ENCODE results near the gene TCEANC2. TPM values are rescaled to one million over a fixed set of nuclear protein-coding genes. Genes with fewer than 3 reads are reported as not detected.

The TCEANC2 gene
- total and polyA plus RNA-seq, 2 experiments from 2014 or later, result 6.0 to 6.3 TPM

DNA sequence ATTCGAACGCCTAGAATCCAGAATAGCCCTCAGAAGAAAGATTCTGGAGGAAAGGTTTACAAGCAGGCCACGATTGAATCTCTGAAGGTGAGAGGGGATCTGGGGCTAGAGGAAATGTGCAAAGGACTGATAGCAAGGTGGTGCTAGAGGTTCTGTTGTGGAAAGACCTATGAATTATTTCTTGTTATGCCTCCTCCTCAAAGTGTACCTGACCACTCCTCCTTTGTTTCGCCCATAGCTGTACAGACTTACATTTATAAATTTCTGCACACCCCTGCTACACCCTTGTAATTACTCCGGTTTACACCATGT is 986 bp downstream of the TCEANC2 start (continued):
- TF ChIP-seq, protein P1, sequence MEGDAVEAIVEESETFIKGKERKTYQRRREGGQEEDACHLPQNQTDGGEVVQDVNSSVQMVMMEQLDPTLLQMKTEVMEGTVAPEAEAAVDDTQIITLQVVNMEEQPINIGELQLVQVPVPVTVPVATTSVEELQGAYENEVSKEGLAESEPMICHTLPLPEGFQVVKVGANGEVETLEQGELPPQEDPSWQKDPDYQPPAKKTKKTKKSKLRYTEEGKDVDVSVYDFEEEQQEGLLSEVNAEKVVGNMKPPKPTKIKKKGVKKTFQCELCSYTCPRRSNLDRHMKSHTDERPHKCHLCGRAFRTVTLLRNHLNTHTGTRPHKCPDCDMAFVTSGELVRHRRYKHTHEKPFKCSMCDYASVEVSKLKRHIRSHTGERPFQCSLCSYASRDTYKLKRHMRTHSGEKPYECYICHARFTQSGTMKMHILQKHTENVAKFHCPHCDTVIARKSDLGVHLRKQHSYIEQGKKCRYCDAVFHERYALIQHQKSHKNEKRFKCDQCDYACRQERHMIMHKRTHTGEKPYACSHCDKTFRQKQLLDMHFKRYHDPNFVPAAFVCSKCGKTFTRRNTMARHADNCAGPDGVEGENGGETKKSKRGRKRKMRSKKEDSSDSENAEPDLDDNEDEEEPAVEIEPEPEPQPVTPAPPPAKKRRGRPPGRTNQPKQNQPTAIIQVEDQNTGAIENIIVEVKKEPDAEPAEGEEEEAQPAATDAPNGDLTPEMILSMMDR (conservative IDR thresholded peaks at IDR 0.05; ENCODE audit: low read depth in 2 of 2), result no peak

GRCh38 chr1:54064299-54064698 is 10.9 kb downstream of the TCEANC2 start:
- Mint-ChIP-seq H3K4me3 (no peak overlapping the region), H3K4me1 (no peaks in the 10 kb centered on the region), H3K27ac (no peak overlapping the region), H3K9me3 (no peaks in the 10 kb centered on the region), H3K36me3 (ENCODE audit: low read depth) (no peaks in the 10 kb centered on the region), H3K27me3 (ENCODE audit: insufficient read depth, low read depth, poor library complexity) (no peaks in the 10 kb centered on the region)
- no peak overlapping the region for H3K27ac ChIP-seq (ENCODE audit: low read depth)
- no peak overlapping the region for H3K4me2 ChIP-seq
- DNase-seq (ENCODE audit: low spot score) (no peak), ATAC-seq (no peak)
- no peak for TF ChIP-seq POLR2AphosphoS5 (IDR thresholded peaks at IDR 0.05; ENCODE audit: low read depth)
- TF ChIP-seq, protein P1 (conservative IDR thresholded peaks at IDR 0.05; ENCODE audit: low read depth in 2 of 2), result no peak
- no peak for TF ChIP-seq ZNF462 (CRISPR knock-in tag; IDR thresholded peaks at IDR 0.05)
- TF ChIP-seq JUNB (IDR thresholded peaks at IDR 0.05; ENCODE audit: unreplicated experiment), result no peak
- no peak overlapping the region for H3K4me3 ChIP-seq
- H2AFZ ChIP-seq, result no peak overlapping the region
- no peaks in the 10 kb centered on the region for H3K9me2 ChIP-seq (ENCODE audit: insufficient read depth)
- no peaks in the 10 kb centered on the region for H3K79me2 ChIP-seq (replicated peaks; ENCODE audit: insufficient read depth)
- H3K27me3 ChIP-seq (ENCODE audit: insufficient read depth), result no peaks in the 10 kb centered on the region
- no peaks in the 10 kb centered on the region for H3F3A ChIP-seq (replicated peaks; ENCODE audit: low read depth)
- no peaks in the 10 kb centered on the region; the same call in 1 of the 2 replicates for H4K20me1 ChIP-seq (replicated peaks; ENCODE audit: insufficient read depth)
- no peaks in the 10 kb centered on the region for H3K36me3 ChIP-seq (ENCODE audit: insufficient read depth)
- no peaks in the 10 kb centered on the region for H3K4me1 ChIP-seq (ENCODE audit: insufficient read depth)
